ENCODE data around the gene HCN3. TPM values are rescaled to one million over a fixed set of nuclear protein-coding genes. Genes with fewer than 3 reads are reported as not detected.

HCN3 gene
- total RNA-seq, 1 donor from 2014 or later = 7.3 TPM

DNA sequence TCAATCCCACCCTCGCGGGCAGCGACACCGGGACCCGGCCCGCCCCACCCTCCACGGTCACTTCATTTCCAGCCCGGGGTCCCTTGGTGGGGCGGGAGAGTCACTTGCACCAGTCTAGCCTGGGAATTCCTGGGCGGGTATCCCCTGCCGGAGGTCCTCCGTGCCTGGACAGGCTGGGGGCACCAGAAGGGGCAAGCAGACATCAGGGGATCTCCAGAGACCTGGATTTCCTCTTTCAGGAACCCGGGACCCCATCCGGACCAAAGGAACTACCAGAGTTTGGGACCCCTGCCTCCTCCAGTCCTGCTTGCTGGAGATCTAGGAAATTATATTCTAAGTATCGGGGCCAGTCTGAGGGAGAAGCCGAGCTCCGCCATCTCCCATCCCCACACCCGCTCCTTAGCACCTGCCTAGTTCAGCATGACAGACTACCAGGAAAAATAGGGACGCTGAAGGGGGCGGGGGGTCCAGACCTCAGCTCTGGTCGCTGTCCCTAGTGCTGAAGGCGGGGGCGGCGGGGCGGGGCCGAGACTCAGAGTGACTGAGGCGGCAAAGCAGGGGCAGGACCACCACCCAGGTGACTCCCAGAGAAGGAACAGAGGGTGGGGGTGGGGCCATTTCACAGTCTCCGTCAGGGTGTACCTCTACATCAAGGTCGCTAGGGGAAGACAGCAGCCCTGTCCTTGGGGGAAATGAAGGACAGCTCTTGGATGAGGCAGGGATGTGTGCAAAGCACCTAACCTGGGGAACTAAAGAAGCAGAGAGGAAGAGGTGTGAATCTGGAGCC, 832 bp downstream of the HCN3 start:
- DNase-seq (ENCODE audit: low spot score) = peak; percentile 71
- Mint-ChIP-seq H3K36me3 (ENCODE audit: low read depth, unreplicated experiment) (peaks cover 13% of the 10 kb centered on the region), H3K4me1 (ENCODE audit: unreplicated experiment) (peaks cover 25% of the 10 kb centered on the region), H3K4me3 (ENCODE audit: unreplicated experiment) (peak overlapping the region; percentile 86), H3K9me3 (ENCODE audit: unreplicated experiment) (no peaks in the 10 kb centered on the region), H3K27me3 (ENCODE audit: unreplicated experiment) (peaks cover 16% of the 10 kb centered on the region), H3K27ac (ENCODE audit: unreplicated experiment) (peak overlapping the region; percentile 77)
- TF ChIP-seq, protein P1, sequence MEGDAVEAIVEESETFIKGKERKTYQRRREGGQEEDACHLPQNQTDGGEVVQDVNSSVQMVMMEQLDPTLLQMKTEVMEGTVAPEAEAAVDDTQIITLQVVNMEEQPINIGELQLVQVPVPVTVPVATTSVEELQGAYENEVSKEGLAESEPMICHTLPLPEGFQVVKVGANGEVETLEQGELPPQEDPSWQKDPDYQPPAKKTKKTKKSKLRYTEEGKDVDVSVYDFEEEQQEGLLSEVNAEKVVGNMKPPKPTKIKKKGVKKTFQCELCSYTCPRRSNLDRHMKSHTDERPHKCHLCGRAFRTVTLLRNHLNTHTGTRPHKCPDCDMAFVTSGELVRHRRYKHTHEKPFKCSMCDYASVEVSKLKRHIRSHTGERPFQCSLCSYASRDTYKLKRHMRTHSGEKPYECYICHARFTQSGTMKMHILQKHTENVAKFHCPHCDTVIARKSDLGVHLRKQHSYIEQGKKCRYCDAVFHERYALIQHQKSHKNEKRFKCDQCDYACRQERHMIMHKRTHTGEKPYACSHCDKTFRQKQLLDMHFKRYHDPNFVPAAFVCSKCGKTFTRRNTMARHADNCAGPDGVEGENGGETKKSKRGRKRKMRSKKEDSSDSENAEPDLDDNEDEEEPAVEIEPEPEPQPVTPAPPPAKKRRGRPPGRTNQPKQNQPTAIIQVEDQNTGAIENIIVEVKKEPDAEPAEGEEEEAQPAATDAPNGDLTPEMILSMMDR (IDR thresholded peaks at IDR 0.05; ENCODE audit: unreplicated experiment) = peak; percentile 19

DNA sequence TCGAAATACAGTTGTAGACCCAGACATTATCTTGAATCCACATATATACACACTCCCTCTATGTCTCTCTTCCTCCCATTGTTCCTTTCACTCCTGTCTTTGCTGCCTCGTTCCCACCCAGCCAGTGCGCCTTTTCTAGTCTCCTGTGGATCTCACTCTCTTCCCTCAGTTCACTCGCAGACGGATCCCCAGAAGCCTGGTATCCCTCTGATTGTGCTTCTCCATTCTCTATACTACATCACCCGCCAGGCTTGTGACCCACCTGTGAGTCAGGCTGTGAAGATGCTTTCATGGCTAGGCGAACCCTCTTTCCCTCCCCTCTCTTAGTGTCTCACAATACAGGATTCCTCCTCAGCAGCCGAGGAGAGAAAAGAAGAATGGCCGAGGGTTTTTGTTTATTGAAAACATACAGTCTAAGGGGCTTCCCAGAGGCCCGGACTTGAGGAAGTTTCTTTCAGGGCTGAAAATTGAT, 1.5 kb downstream of the HCN3 start:
- Mint-ChIP-seq H3K36me3 (ENCODE audit: low read depth, unreplicated experiment) (peaks cover 16% of the 10 kb centered on the region), H3K4me3 (ENCODE audit: unreplicated experiment) (peak overlapping the region; percentile 86), H3K27ac (ENCODE audit: unreplicated experiment) (peak overlapping the region; percentile 77), H3K27me3 (ENCODE audit: unreplicated experiment) (peaks cover 16% of the 10 kb centered on the region), H3K4me1 (ENCODE audit: unreplicated experiment) (peaks cover 23% of the 10 kb centered on the region), H3K9me3 (ENCODE audit: unreplicated experiment) (no peaks in the 10 kb centered on the region)
- DNase-seq (ENCODE audit: low spot score) = no peak
- TF ChIP-seq, protein P1 (IDR thresholded peaks at IDR 0.05; ENCODE audit: unreplicated experiment) = no peak

DNA sequence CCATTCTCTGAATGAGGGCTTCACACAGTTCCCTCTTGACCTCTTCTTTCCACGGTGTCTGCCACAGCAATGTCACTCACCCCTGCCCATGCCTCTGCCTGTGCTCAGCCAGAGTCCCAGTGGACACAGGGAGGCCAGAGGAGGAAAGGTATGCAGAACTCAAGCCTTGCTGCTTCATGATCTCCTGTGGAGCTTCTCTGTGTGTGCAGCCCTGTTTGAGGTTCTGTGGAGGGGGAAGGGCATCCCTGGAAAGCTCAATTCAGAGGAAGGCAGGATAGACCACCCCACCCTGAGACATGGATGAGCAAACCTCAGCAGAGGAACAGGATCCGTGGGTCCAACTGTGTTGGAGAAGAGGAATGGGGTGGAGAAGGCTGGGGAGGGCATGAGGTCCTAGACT, 2.0 kb downstream of the HCN3 start:
- Mint-ChIP-seq H3K36me3 (ENCODE audit: low read depth, unreplicated experiment) (peaks cover 18% of the 10 kb centered on the region), H3K27ac (ENCODE audit: unreplicated experiment) (no peak overlapping the region), H3K4me1 (ENCODE audit: unreplicated experiment) (peaks cover 21% of the 10 kb centered on the region), H3K4me3 (ENCODE audit: unreplicated experiment) (peak overlapping the region; percentile 23), H3K9me3 (ENCODE audit: unreplicated experiment) (no peaks in the 10 kb centered on the region), H3K27me3 (ENCODE audit: unreplicated experiment) (peaks cover 16% of the 10 kb centered on the region)
- TF ChIP-seq, protein P1 (IDR thresholded peaks at IDR 0.05; ENCODE audit: unreplicated experiment) = no peak
- no peak for DNase-seq (ENCODE audit: low spot score)

DNA sequence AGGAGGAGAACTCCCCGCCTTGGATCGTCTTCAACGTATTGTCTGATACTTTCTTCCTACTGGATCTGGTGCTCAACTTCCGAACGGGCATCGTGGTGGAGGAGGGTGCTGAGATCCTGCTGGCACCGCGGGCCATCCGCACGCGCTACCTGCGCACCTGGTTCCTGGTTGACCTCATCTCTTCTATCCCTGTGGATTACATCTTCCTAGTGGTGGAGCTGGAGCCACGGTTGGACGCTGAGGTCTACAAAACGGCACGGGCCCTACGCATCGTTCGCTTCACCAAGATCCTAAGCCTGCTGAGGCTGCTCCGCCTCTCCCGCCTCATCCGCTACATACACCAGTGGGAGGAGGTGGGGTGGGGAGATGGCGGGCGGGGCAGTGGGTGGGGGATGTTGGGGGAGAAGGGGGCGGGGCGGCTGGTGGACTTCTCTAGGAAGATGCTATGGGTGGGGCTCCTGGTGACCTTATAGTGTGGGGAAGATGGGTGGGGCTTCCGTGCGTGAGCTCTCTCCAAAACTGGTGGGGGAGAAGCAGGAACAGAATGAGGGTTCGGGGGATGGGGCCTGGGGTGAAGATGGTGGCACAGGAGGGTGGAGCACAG, 5.3 kb downstream of the HCN3 start:
- Mint-ChIP-seq H3K27me3 (ENCODE audit: unreplicated experiment) (peaks cover 16% of the 10 kb centered on the region), H3K36me3 (ENCODE audit: low read depth, unreplicated experiment) (peaks cover 14% of the 10 kb centered on the region), H3K4me3 (ENCODE audit: unreplicated experiment) (peak overlapping the region; percentile 57), H3K27ac (ENCODE audit: unreplicated experiment) (no peak overlapping the region), H3K9me3 (ENCODE audit: unreplicated experiment) (no peaks in the 10 kb centered on the region), H3K4me1 (ENCODE audit: unreplicated experiment) (peaks cover 14% of the 10 kb centered on the region)
- TF ChIP-seq, protein P1 (IDR thresholded peaks at IDR 0.05; ENCODE audit: unreplicated experiment) = no peak
- DNase-seq (ENCODE audit: low spot score) = no peak

DNA sequence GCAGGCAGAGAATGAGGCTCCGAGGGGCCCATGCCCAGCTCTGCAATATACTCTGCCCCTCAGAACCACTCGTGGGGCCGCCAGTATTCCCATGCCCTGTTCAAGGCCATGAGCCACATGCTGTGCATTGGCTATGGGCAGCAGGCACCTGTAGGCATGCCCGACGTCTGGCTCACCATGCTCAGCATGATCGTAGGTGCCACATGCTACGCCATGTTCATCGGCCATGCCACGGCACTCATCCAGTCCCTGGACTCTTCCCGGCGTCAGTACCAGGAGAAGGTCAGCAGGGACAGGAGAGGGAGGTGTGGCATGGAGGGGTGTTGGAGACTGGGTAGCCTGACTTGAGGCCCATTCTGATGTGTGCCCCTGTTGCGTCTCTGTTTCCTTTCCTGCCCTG, 7.2 kb downstream of the HCN3 start:
- H3K27me3 Mint-ChIP-seq (ENCODE audit: unreplicated experiment) = peaks cover 11% of the 10 kb centered on the region
- no peaks in the 10 kb centered on the region for H3K9me3 Mint-ChIP-seq (ENCODE audit: unreplicated experiment)
- H3K27ac Mint-ChIP-seq (ENCODE audit: unreplicated experiment) = no peak overlapping the region
- peaks cover 2% of the 10 kb centered on the region for H3K4me1 Mint-ChIP-seq (ENCODE audit: unreplicated experiment)
- TF ChIP-seq, protein P1 (IDR thresholded peaks at IDR 0.05; ENCODE audit: unreplicated experiment) = no peak
- H3K36me3 Mint-ChIP-seq (ENCODE audit: low read depth, unreplicated experiment) = peaks cover 18% of the 10 kb centered on the region
- H3K4me3 Mint-ChIP-seq (ENCODE audit: unreplicated experiment) = no peak overlapping the region
- DNase-seq (ENCODE audit: low spot score) = no peak
